GM21390 (cell line): ENCODE results near the gene SDF4.

Experiments used
- ATAC-seq: cut with Tn5 transposase; IDR thresholded peaks from one replicate; pipeline ENCODE4 v1.9.1; 2021; ENCODE audit not compliant: unreplicated experiment

SDF4 gene

GRCh38 chr1:1168451-1169411, 63.1 kb downstream of the SDF4 start:
- ATAC-seq: no peak

- no peak for ATAC-seq
Measured at GRCh38 chr1:1167841-1168450, 63.9 kb downstream of the SDF4 start.

GRCh38 chr1:1167398-1167821, 64.4 kb downstream of the SDF4 start:
- no peak for ATAC-seq
